Lower lobe of right lung (tissue), 2 donors: ENCODE measurements around the gene MTG2. TPM values are rescaled to one million over a fixed set of nuclear protein-coding genes. Genes with fewer than 3 reads are reported as not detected.
A peak's percentile ranks its signal among the peaks of the same experiment; 100 is the strongest.

Source experiments
- ATAC-seq, 2 donors: fragments of 200-7000 bp; cut with Tn5 transposase; one replicate each; pipeline ENCODE4 v1.9.1; 2020 to 2022; ENCODE audit warnings: mild to moderate bottlenecking in 2 of 2, moderate library complexity in 2 of 2
- DNase-seq: peaks from one replicate; pipeline ENCODE4 v3.0.0-alpha.2; 2020
- H3K27ac ChIP-seq: fragments of 200-600 bp; one replicate; pipeline ENCODE4 v1.8.0; 2022
- H3K27me3 ChIP-seq: fragments of 200-600 bp; one replicate; pipeline ENCODE4 v1.8.0; 2022; ENCODE audit warnings: low read depth
- H3K36me3 ChIP-seq: fragments of 200-600 bp; one replicate; pipeline ENCODE4 v1.8.0; 2022; ENCODE audit warnings: mild to moderate bottlenecking
- H3K4me1 ChIP-seq: fragments of 200-600 bp; one replicate; pipeline ENCODE4 v1.8.0; 2022
- H3K4me3 ChIP-seq: fragments of 200-600 bp; one replicate; pipeline ENCODE4 v1.8.0; 2022; ENCODE audit warnings: mild to moderate bottlenecking
- H3K9me3 ChIP-seq: fragments of 200-600 bp; one replicate; pipeline ENCODE4 v1.8.0; 2022
- intact Hi-C: fragments of 100-400 bp; cut with DNase I; formaldehyde crosslinking; loops from one replicate; pipeline ENCODE4 v1.11.0; 2022
- total RNA-seq: library from RNA; stranded (reverse); fragmentation: NEBNext Ultra II Directional; extraction: Animal tissue kit (Norgen Biotek cat#: 25700); gene quantifications from one replicate; pipeline ENCODE4 v1.2.1, GENCODE V29; 2021
- TF ChIP-seq, protein P1 (sequence below): fragments of 200-600 bp; IDR thresholded peaks from one replicate; pipeline ENCODE4 v1.8.0; 2022; ENCODE audit warnings: antibody characterized with exemption, mild to moderate bottlenecking
- donor health status: DM: no; HTN: yes; CAD: no; lungs with severe emphysema.

MTG2 gene
- total RNA-seq, 1 donor from 2014 or later, result 27.1 TPM

DNA sequence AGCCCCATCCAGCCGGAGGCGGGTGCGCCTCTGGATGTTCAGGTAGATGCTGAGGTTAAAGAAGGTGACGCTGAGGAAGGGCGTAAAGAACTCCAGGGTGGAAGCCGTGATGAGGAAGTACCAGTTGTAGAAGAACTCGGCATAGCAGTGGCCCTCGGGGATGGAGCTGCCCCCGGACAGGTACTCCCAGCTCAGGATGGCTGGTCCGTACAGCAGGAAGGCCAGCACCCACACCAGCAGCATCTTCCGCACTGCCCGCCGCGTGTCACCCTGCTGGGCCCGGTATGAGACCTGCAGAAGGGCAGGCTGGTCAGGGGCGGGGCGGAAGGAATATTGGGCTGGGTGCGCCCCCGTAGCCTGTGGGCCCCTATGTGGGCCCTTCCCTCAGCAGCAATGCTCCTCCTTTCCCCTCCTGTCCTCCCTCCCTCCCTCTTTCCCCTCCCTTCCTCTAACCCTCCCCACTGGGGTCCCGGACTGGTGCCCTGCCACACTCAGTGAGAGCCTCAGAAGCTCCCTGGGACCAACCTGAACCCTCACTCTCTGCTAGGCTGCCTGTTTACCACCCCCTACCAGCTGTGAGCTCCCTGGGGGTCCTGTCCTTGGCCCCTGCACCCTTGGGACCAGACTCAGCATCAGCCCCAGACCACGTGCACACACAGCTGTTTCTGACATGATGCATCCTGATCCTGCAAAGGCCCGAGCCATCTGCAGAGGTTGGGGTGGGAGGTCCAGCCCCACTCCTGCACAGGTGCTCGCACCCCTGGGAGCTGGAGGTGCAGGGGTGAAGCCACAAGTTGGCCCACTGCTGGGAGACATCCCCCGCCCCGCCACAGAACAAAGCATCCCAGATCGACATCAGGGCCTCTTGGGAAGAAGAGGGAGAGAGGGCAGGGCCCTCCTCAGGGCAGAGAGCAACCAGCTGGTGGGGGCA lies 34.1 kb downstream of the MTG2 start:
- peaks cover 82% of the 10 kb centered on the region for H3K27me3 ChIP-seq
- DNase-seq, result no peak

DNA sequence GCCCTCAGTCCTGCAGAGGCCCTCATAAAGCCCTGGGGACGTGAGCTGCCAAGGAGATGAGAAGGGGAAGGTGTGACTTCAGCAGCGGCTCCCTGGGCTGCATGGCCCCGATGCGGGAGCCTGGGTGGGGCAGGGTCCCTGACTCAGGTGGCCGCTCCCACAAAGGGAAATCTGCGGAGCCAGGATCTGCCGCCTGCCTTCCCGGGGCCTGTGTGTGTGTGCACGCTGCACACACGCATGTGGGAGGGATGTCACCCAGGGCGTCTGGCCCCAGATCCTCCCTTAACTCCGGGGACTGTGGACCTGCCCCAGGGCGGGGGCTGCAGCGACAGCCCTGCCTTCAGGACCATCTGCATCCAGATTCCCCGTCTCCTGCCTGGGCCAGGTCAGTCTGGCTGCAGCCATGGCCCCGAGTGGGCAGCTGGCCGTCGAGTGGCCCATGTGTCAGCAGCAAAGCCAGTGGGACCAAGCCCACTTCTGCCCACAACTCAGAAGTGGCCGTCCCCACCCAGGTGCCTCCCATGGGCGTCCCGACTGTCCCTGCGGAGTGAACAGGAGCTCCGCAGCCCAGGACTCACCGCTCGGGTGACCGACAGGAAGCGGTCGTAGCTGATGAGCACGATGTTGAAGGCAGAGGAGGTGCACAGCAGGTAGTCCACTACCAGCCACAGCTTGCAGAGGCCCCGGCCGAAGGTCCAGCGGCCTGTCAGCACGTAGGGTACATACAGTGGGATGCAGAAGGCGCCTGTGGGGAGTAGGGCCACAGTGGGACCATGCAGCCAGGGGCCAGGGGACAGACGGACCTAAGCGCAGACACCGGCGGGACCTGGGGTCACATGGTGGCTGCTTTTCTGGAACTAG lies 35.3 kb downstream of the MTG2 start:
- H3K9me3 ChIP-seq, result no peaks in the 10 kb centered on the region
- peaks cover 7% of the 10 kb centered on the region for H3K4me1 ChIP-seq
- DNase-seq (no peak), ATAC-seq (no peak)
- peaks cover 88% of the 10 kb centered on the region for H3K27me3 ChIP-seq
- no peaks in the 10 kb centered on the region for H3K36me3 ChIP-seq
- intact Hi-C loops, result no loop called here
- H3K4me3 ChIP-seq, result no peak overlapping the region
- H3K27ac ChIP-seq, result no peak overlapping the region
- TF ChIP-seq, protein P1, sequence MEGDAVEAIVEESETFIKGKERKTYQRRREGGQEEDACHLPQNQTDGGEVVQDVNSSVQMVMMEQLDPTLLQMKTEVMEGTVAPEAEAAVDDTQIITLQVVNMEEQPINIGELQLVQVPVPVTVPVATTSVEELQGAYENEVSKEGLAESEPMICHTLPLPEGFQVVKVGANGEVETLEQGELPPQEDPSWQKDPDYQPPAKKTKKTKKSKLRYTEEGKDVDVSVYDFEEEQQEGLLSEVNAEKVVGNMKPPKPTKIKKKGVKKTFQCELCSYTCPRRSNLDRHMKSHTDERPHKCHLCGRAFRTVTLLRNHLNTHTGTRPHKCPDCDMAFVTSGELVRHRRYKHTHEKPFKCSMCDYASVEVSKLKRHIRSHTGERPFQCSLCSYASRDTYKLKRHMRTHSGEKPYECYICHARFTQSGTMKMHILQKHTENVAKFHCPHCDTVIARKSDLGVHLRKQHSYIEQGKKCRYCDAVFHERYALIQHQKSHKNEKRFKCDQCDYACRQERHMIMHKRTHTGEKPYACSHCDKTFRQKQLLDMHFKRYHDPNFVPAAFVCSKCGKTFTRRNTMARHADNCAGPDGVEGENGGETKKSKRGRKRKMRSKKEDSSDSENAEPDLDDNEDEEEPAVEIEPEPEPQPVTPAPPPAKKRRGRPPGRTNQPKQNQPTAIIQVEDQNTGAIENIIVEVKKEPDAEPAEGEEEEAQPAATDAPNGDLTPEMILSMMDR, result no peak

More for the DNA sequence above, 34.1 kb downstream of the MTG2 start:
- intact Hi-C loops, result no loop called here
- TF ChIP-seq, protein P1, result no peak
- H3K4me3 ChIP-seq, result no peak overlapping the region
- no peak overlapping the region for H3K27ac ChIP-seq
- no peak for ATAC-seq
- H3K4me1 ChIP-seq, result peaks cover 7% of the 10 kb centered on the region
- no peaks in the 10 kb centered on the region for H3K36me3 ChIP-seq
- H3K9me3 ChIP-seq, result no peaks in the 10 kb centered on the region

DNA sequence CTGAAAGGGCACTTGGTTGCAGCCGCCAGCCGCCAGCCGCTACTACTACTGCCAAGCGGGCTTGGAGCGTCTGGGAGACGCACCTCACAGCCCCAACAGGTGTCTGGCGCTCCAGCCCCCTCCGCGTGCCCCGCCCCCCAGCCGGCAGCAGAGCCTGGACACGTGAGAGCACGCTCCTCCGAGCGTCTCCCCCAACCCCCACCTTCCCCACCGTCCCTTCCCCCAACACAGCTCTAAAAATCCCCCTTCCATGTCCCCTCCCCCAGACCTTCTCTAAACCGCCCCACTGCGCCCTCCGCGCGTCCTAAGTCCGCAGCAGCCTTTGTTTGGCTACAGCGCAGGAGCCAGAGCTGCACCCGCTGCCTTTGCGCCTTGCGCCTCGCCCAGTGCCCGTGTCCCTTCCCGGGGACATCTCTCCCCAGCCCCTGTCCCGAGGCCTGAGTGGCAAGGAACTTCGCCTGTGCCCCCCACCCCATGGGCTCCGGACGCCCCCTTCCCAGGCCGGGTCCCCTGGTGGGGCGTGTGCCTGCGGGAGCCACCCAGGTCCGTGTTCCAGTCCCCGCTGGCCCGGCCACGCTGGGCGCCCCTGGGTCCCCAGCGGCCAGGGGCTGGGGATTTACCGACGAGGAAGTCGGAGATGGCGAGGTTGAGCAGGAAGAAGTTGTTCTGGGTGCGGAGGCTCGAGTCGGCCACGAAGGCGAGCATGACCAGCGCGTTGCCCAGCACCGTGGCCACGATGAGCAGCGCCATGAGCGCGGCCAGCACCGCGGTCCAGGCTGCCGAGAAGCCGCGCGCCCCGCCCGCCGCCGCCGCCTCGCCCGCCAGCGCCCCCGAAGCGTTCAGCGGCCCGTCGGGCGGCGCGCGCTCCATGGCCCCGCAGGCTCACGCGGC lies 36.5 kb downstream of the MTG2 start:
- TF ChIP-seq, protein P1, result no peak
- intact Hi-C loops, result no loop called here
- DNase-seq, result no peak

DNA sequence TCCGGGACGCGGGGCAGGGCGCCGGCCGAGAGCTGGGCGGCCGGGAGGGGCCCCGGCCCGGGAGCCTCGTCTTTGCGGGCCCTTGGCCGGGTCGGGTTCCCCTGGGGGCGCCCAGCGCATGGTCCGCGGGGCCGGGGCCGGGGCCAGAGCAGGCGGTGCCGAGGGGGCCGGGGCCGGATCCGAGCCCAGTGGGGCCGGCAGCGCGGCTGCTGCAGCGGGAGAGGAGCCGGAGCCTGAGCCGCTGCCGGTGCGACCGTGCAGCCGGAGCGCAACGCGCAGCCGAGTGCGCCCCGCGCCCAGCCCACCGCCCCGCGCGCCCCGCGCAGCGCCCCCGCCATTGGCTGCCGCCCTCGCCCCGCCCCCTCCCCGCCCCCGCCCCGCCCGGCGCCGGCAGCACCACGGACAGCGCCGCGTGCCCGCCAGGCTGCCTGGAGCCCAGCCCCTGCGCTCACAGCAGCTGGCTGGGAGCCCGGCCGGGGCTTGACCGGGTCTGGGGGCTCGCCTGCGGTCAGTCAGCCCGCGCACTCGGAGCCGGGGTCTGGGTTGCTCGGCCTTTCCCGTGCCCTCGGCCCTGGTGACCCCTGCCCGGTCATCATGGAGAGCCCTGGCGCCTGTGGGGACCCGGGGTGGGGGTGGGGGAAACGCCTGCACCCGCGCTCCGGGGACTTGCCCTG lies 37.3 kb downstream of the MTG2 start, which contains the start of gene HRH3:
HRH3 (minus strand) TSS at position 287 of the 674 bp plus-strand sequence. CDS start 308 bp downstream, outside the sequence.
- H3K36me3 ChIP-seq, result no peaks in the 10 kb centered on the region
- H3K4me1 ChIP-seq, result peaks cover 7% of the 10 kb centered on the region
- TF ChIP-seq, protein P1, result no peak
- H3K9me3 ChIP-seq, result no peaks in the 10 kb centered on the region
- no peak within 1 kb of the TSS for H3K27ac ChIP-seq
- intact Hi-C loops, result no loop called here
- H3K4me3 ChIP-seq, result peak within 1 kb of the TSS; percentile 19
- ATAC-seq, result peak; percentile 71 to 73
- DNase-seq, result no peak
- H3K27me3 ChIP-seq, result peaks cover 93% of the 10 kb centered on the region

More for the DNA sequence above, 36.5 kb downstream of the MTG2 start:
- Histone ChIP-seq H3K4me3 (no peak overlapping the region), H3K9me3 (no peaks in the 10 kb centered on the region), H3K27ac (no peak overlapping the region), H3K4me1 (peaks cover 7% of the 10 kb centered on the region), H3K36me3 (no peaks in the 10 kb centered on the region), H3K27me3 (peaks cover 94% of the 10 kb centered on the region)
- no peak for ATAC-seq
